Kidney capillary endothelial cell (primary cell): Measurements from ENCODE around the gene PRUNE1.

Experiments used
- DNase-seq: peaks from one replicate; pipeline ENCODE4 v3.0.0-alpha.2; 2018; ENCODE audit warnings: low spot score

The PRUNE1 gene

GRCh38 chr1:151008244-151009205 lies at the start of gene PRUNE1:
TSS of gene PRUNE1 (plus strand) at chr1:151008449. CDS start at chr1:151008633, 184 bp downstream.
- peak; percentile 98 for DNase-seq

- DNase-seq: no peak
Measured at GRCh38 chr1:150960646-150961045, 47.6 kb upstream of the PRUNE1 start.

- no peak for DNase-seq
Measured at GRCh38 chr1:150961756-150962155, 46.5 kb upstream of the PRUNE1 start.

GRCh38 chr1:150963321-150964163 lies 44.7 kb upstream of the PRUNE1 start:
- DNase-seq: no peak

GRCh38 chr1:150964164-150964489 lies 44.1 kb upstream of the PRUNE1 start:
- no peak for DNase-seq

GRCh38 chr1:150965605-150966004 lies 42.6 kb upstream of the PRUNE1 start:
- DNase-seq: no peak

- no peak for DNase-seq
Measured at GRCh38 chr1:150966011-150966410, 42.2 kb upstream of the PRUNE1 start.

GRCh38 chr1:150967936-150968335 lies 40.3 kb upstream of the PRUNE1 start:
- no peak for DNase-seq

GRCh38 chr1:150968491-150968890 lies 39.8 kb upstream of the PRUNE1 start:
- no peak for DNase-seq

GRCh38 chr1:150969626-150970025 lies 38.6 kb upstream of the PRUNE1 start:
- no peak for DNase-seq

- no peak for DNase-seq
Measured at GRCh38 chr1:150970808-150971582, 37.3 kb upstream of the PRUNE1 start.

- DNase-seq: no peak
Measured at GRCh38 chr1:150971583-150972416, 36.4 kb upstream of the PRUNE1 start.

- no peak for DNase-seq
Measured at GRCh38 chr1:150972417-150972940, 35.8 kb upstream of the PRUNE1 start.

- DNase-seq: no peak
Measured at GRCh38 chr1:150973258-150973835, 34.9 kb upstream of the PRUNE1 start.

- no peak for DNase-seq
Measured at GRCh38 chr1:150973836-150974579, 34.2 kb upstream of the PRUNE1 start.

GRCh38 chr1:150974580-150975478 lies 33.4 kb upstream of the PRUNE1 start, which contains the start of gene CERS2:
TSS of gene CERS2 (minus strand) at chr1:150974835. CDS start at chr1:150969090, 5,745 bp downstream.
- DNase-seq: peak; percentile 67

GRCh38 chr1:150976401-150976821 lies 31.8 kb upstream of the PRUNE1 start:
- no peak for DNase-seq

GRCh38 chr1:150976879-150977694 lies 31.2 kb upstream of the PRUNE1 start:
- DNase-seq: peak; percentile 73
